HCT116 (cell line): ENCODE results near the gene SLC1A4. TPM values are rescaled to one million over a fixed set of nuclear protein-coding genes. Genes with fewer than 3 reads are reported as not detected.
"Not testable (repeated sequence)": the region's sequence is repeated elsewhere in the genome, so short reads cannot be mapped to it uniquely, and the experiment has no call there.

Experiments
- ATAC-seq: fragments of 200-7000 bp; cut with Tn5 transposase; 2 replicates; pipeline ENCODE4 v1.9.1; 2020; ENCODE audit warnings: mild to moderate bottlenecking, moderate library complexity
- BruUV-seq: library from RNA; stranded (reverse); fragments of 400-500 nt; replicated peaks from 2 replicates; lab custom pipeline; 2021; lab: Mats Ljungman, UMichigan
- CTCF ChIA-PET: fragments of 300-600 bp; sonication (Branson Sonifier 250); formaldehyde crosslinking; loops from one replicate; lab custom pipeline; 2021; ENCODE audit warnings: antibody characterized with exemption; lab: Charles Lee
- POLR2A ChIA-PET: fragments of 300-600, 350-600 bp; sonication (Branson Sonifier 250); formaldehyde crosslinking; loops from one replicate; lab custom pipeline; 2021; ENCODE audit warnings: antibody characterized with exemption; lab: Charles Lee
- RAD21 ChIA-PET, 2 experiments: fragments of 300-600 bp; sonication (Branson Sonifier 250); formaldehyde crosslinking; loops; one replicate each; lab custom pipeline; 2023; ENCODE audit warnings: low total read pairs in 2 of 2; ENCODE audit not compliant: uncharacterized antibody in 2 of 2, unreplicated experiment in 2 of 2, low non-redundant PET in 1 of 2; lab: Charles Lee
- DNase-seq: peaks from one replicate; pipeline ENCODE4 v3.0.0-alpha.2; 2010; ENCODE audit warnings: low read depth, low spot score
- H2AFZ ChIP-seq: fragments of 200-600 bp; shearing (Covaris generic), sonication (generic); 2 replicates; pipeline ENCODE4 v1.6.1; 2017; ENCODE audit warnings: low read depth, mixed run types, mixed read lengths, antibody characterized with exemption, low read length; ENCODE audit not compliant: poor library complexity, severe bottlenecking
- H3K27ac ChIP-seq: 2 replicates; pipeline ENCODE4 v1.5.1; 2012; ENCODE audit warnings: low read depth, low read length
- H3K27me3 ChIP-seq: fragments of 200-600 bp; sonication (generic); 2 replicates; pipeline ENCODE4 v1.6.1; 2016; ENCODE audit warnings: mixed run types, low read length, mixed read lengths; ENCODE audit not compliant: insufficient read depth
- H3K36me3 ChIP-seq, 2 experiments: fragments of 200-500 bp in 1 of 2; fragments of 200-600 bp in 1 of 2; sonication (Bioruptor generic) in 1 of 2; sonication (generic) in 1 of 2; 2 replicates each; pipeline versions ENCODE4 v1.5.1 to v1.6.1; 2014 to 2016; ENCODE audit warnings: low read length in 2 of 2, inconsistent platforms in 1 of 2, mixed read lengths in 1 of 2, mixed run types in 1 of 2; ENCODE audit not compliant: insufficient read depth in 2 of 2, control insufficient read depth in 1 of 2
- H3K4me1 ChIP-seq, 2 experiments: fragments of 200-600 bp in 1 of 2; sonication (generic) in 1 of 2; 2 replicates each; pipeline versions ENCODE4 v1.5.1 to v1.6.1; 2012 to 2017; ENCODE audit warnings: low read length in 2 of 2, inconsistent platforms in 1 of 2, mild to moderate bottlenecking in 1 of 2, mixed read lengths in 1 of 2, mixed run types in 1 of 2, moderate library complexity in 1 of 2; ENCODE audit not compliant: insufficient read depth in 2 of 2, control insufficient read depth in 1 of 2
- H3K4me2 ChIP-seq: fragments of 200-600 bp; sonication (generic); 2 replicates; pipeline ENCODE4 v1.6.1; 2017; ENCODE audit warnings: mixed run types, low read length, mixed read lengths
- H3K4me3 ChIP-seq, 2 experiments: fragments of 200-600 bp in 1 of 2; sonication (generic) in 1 of 2; replicated peaks in 1 of 2; 2 replicates each; pipeline ENCODE4 v1.5.1; 2011 to 2016; ENCODE audit warnings: low read length in 2 of 2, control low read depth in 1 of 2, low read depth in 1 of 2, mild to moderate bottlenecking in 1 of 2, mixed read lengths in 1 of 2, mixed run types in 1 of 2
- H3K79me2 ChIP-seq: fragments of 200-600 bp; sonication (generic); 2 replicates; pipeline ENCODE4 v1.6.1; 2017; ENCODE audit warnings: mild to moderate bottlenecking, mixed run types, low read length, moderate library complexity, mixed read lengths; ENCODE audit not compliant: insufficient read depth
- H3K9ac ChIP-seq: fragments of 200-600 bp; sonication (generic); 2 replicates; pipeline ENCODE4 v1.6.1; 2016; ENCODE audit warnings: low read length, mixed read lengths
- H3K9me2 ChIP-seq: fragments of 200-600 bp; sonication (generic), shearing (Covaris generic); 2 replicates; pipeline ENCODE4 v1.6.1; 2017; ENCODE audit warnings: mixed run types, mild to moderate bottlenecking, moderate library complexity; ENCODE audit not compliant: insufficient read depth
- H3K9me3 ChIP-seq, 2 experiments: fragments of 200-500 bp in 1 of 2; fragments of 200-600 bp in 1 of 2; sonication (Bioruptor generic) in 1 of 2; sonication (generic) in 1 of 2; 2 replicates each; pipeline ENCODE4 v1.6.1; 2014 to 2017; ENCODE audit warnings: low read length in 2 of 2, mixed read lengths in 2 of 2, inconsistent platforms in 1 of 2, low read depth in 1 of 2, mild to moderate bottlenecking in 1 of 2, mixed run types in 1 of 2, moderate library complexity in 1 of 2; ENCODE audit not compliant: control insufficient read depth in 1 of 2, insufficient read depth in 1 of 2
- H4K20me1 ChIP-seq: fragments of 200-600 bp; sonication (generic), shearing (Covaris generic); 2 replicates; pipeline ENCODE4 v1.6.1; 2017; ENCODE audit warnings: mixed run types, mild to moderate bottlenecking, moderate library complexity; ENCODE audit not compliant: insufficient read depth
- CBX3 ChIP-seq: IDR thresholded peaks from 2 replicates; pipeline ENCODE4 v1.6.1; 2012; ENCODE audit warnings: low read depth
- FOSL1 ChIP-seq: IDR thresholded peaks from 2 replicates; pipeline ENCODE4 v1.6.1; 2012; ENCODE audit warnings: low read depth
- JUND ChIP-seq: IDR thresholded peaks from 2 replicates; pipeline ENCODE4 v1.6.1; 2012
- YY1 ChIP-seq: IDR thresholded peaks from 2 replicates; pipeline ENCODE4 v1.6.1; 2011; ENCODE audit warnings: low read length, low read depth, moderate library complexity, mild to moderate bottlenecking; ENCODE audit not compliant: insufficient replicate concordance; ENCODE audit errors: extremely low read depth
- intact Hi-C: fragments of 100-400 bp; cut with micrococcal nuclease; formaldehyde crosslinking; loops from 2 replicates; pipeline ENCODE4 v1.10.0; 2022
- total RNA-seq: library from RNA; stranded (reverse); gene quantifications from one replicate; pipeline ENCODE4 v1.2.1, GENCODE V29; 2021; ENCODE audit not compliant: unreplicated experiment

Gene SLC1A4
- total RNA-seq, 1 experiment from 2014 or later, result 9.2 TPM

- H3K4me3 ChIP-seq, ATAC-seq, RAD21 ChIA-PET, H3K27ac ChIP-seq, H2AFZ ChIP-seq, H3K9ac ChIP-seq, DNase-seq, H4K20me1 ChIP-seq, POLR2A ChIA-PET, BruUV-seq, CTCF ChIA-PET, H3K79me2 ChIP-seq, H3K4me1 ChIP-seq, H3K27me3 ChIP-seq, intact Hi-C loops, H3K4me2 ChIP-seq, H3K36me3 ChIP-seq, H3K9me3 ChIP-seq, H3K9me2 ChIP-seq: not testable (repeated sequence)
These were observed 31.1 kb downstream of the SLC1A4 start for GRCh38 chr2:65020251-65020650.

DNA sequence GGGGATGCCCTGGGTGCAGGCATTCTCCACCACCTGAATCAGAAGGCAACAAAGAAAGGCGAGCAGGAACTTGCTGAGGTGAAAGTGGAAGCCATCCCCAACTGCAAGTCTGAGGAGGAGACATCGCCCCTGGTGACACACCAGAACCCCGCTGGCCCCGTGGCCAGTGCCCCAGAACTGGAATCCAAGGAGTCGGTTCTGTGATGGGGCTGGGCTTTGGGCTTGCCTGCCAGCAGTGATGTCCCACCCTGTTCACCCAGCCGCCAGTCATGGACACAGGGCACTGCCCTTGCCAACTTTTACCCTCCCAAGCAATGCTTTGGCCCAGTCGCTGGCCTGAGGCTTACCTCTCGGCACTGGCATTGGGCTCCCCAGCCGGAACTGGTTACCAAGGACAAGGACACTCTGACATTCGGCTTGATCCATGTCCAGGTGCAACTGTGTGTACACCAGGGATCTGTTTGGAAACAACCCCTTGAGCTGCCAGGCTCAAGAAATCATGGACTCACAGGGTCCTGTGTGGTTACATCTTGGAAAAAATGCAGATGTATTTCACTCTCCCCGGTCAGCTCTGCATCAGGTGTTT lies 31.8 kb downstream of the SLC1A4 start:
- H3K36me3 ChIP-seq, result no peaks in the 10 kb centered on the region
- RAD21 ChIA-PET, result no interaction called here
- POLR2A ChIA-PET, result no interaction called here
- DNase-seq (no peak), ATAC-seq (no peak)
- H3K27me3 ChIP-seq, result no peaks in the 10 kb centered on the region
- H3K79me2 ChIP-seq, result no peaks in the 10 kb centered on the region
- no peak overlapping the region for H2AFZ ChIP-seq
- intact Hi-C loops, result no loop called here
- H3K4me3 ChIP-seq, result no peak overlapping the region
- peaks cover 0 to 7% of the 10 kb centered on the region in 2 experiments; a peak in 1 of 4 replicates for H3K4me1 ChIP-seq
- no peak overlapping the region for H3K27ac ChIP-seq
- H3K4me2 ChIP-seq, result no peak overlapping the region
- no peak for TF ChIP-seq CBX3
- no peak for TF ChIP-seq JUND
- no peak for TF ChIP-seq FOSL1
- TF ChIP-seq YY1, result no peak
- no peaks in the 10 kb centered on the region for H4K20me1 ChIP-seq
- no TSS peak for BruUV-seq
- H3K9me2 ChIP-seq, result no peaks in the 10 kb centered on the region
- no peaks in the 10 kb centered on the region for H3K9me3 ChIP-seq
- CTCF ChIA-PET, result no interaction called here
- no peak overlapping the region for H3K9ac ChIP-seq
